Stimulated activated naive CD4-positive, alpha-beta T cell treated with Interleukin-2 at 50 U/mL for 16 hours (primary cell): ENCODE results near the gene KLF4.

Experiments used
- DNase-seq: peaks from one replicate; lab custom pipeline; 2025; lab: John Stamatoyannopoulos, UW

The KLF4 gene

GRCh38 chr9:107447834-107448233 is 41.7 kb downstream of the KLF4 start:
- no peak for DNase-seq

- DNase-seq, result no peak
Observed at GRCh38 chr9:107447081-107447480, 42.5 kb downstream of the KLF4 start.

GRCh38 chr9:107446491-107446890 is 43.1 kb downstream of the KLF4 start:
- no peak for DNase-seq

GRCh38 chr9:107443786-107444185 is 45.8 kb downstream of the KLF4 start:
- no peak for DNase-seq

- DNase-seq, result no peak
Observed at GRCh38 chr9:107439991-107440456, 49.5 kb downstream of the KLF4 start.

GRCh38 chr9:107438211-107439031 is 51.1 kb downstream of the KLF4 start:
- DNase-seq, result no peak

GRCh38 chr9:107437716-107438115 is 51.9 kb downstream of the KLF4 start:
- no peak for DNase-seq

GRCh38 chr9:107435415-107435814 is 54.2 kb downstream of the KLF4 start:
- no peak for DNase-seq
